Measurements from ENCODE around the gene DNAJC22. TPM values are rescaled to one million over a fixed set of nuclear protein-coding genes. Genes with fewer than 3 reads are reported as not detected.
A peak's percentile ranks its signal among the peaks of the same experiment; 100 is the strongest.
"Not testable (repeated sequence)": the region's sequence is repeated elsewhere in the genome, so short reads cannot be mapped to it uniquely, and the experiment has no call there.

The DNAJC22 gene
- total RNA-seq, 1 donor from 2014 or later = not detected

GRCh38 chr12:49375406-49375805 is 28.7 kb downstream of the DNAJC22 start:
- no peak for DNase-seq

- DNase-seq = no peak
These were observed 30.7 kb downstream of the DNAJC22 start for GRCh38 chr12:49377386-49377785.

GRCh38 chr12:49380184-49380583 is 33.5 kb downstream of the DNAJC22 start:
- not testable (repeated sequence) for DNase-seq

GRCh38 chr12:49388682-49389386 is 42.1 kb downstream of the DNAJC22 start:
- DNase-seq = peak; percentile 22

- no peak for DNase-seq
These were observed 42.7 kb downstream of the DNAJC22 start for GRCh38 chr12:49389387-49389703.

- DNase-seq = no peak
These were observed 50.3 kb downstream of the DNAJC22 start for GRCh38 chr12:49397000-49397399.

GRCh38 chr12:49400304-49400703 is 53.6 kb downstream of the DNAJC22 start:
- DNase-seq = no peak

Other genes with a start within 250 kb of the DNAJC22 start
- 39.8 TPM for gene LMBR1L, start 236.0 kb upstream of the DNAJC22 start, total RNA-seq
- 509 TPM for gene TUBA1B, start 215.5 kb upstream of the DNAJC22 start, total RNA-seq
- 491 TPM for gene TUBA1A, start 157.8 kb upstream of the DNAJC22 start, total RNA-seq
- 78.3 TPM for gene TUBA1C, start 81.8 kb upstream of the DNAJC22 start, total RNA-seq
- gene PRPH, start 51.7 kb upstream of the DNAJC22 start, total RNA-seq = 5.2 TPM
- gene TROAP, start 23.6 kb upstream of the DNAJC22 start, total RNA-seq = 7.7 TPM
- not detected for gene C1QL4, start 9.7 kb upstream of the DNAJC22 start, total RNA-seq
- gene SPATS2, start 20.6 kb downstream of the DNAJC22 start, total RNA-seq = 28.7 TPM
- 2.3 TPM for gene KCNH3, start 192.1 kb downstream of the DNAJC22 start, total RNA-seq
- gene MCRS1, start 221.3 kb downstream of the DNAJC22 start, total RNA-seq = 51.8 TPM

All from tongue (tissue), 2 donors.